Activated naive CD8-positive, alpha-beta T cell treated with anti-CD3 and anti-CD28 coated beads, Interleukin-2, amount 10 ng/mL, durations not matched to agents 7 days and 5 days (primary cell): ENCODE results near the gene RAB3C. TPM values are rescaled to one million over a fixed set of nuclear protein-coding genes. Genes with fewer than 3 reads are reported as not detected.

ENCODE experiments used
- ATAC-seq: fragments of 150-1000 bp; cut with Tn5 transposase; one replicate; pipeline ENCODE4 v1.10.0; 2021; ENCODE audit warnings: low read depth, moderate library complexity
- POLR2A ChIA-PET: fragments of 350-600 bp; sonication (Branson Sonifier 250); formaldehyde crosslinking; loops from one replicate; lab custom pipeline; 2021; ENCODE audit warnings: antibody characterized with exemption; lab: Charles Lee
- DNase-seq: peaks from one replicate; pipeline ENCODE4 v3.0.0; 2021
- H3K27ac Mint-ChIP-seq: one replicate; pipeline ENCODE4 v1.8.0; 2022; ENCODE audit warnings: mild to moderate bottlenecking, mixed read lengths
- H3K27me3 Mint-ChIP-seq: one replicate; pipeline ENCODE4 v1.8.0; 2022; ENCODE audit warnings: mild to moderate bottlenecking, moderate library complexity, mixed read lengths
- H3K36me3 Mint-ChIP-seq: one replicate; pipeline ENCODE4 v1.8.0; 2021; ENCODE audit warnings: mild to moderate bottlenecking, mixed read lengths
- H3K4me1 Mint-ChIP-seq: one replicate; pipeline ENCODE4 v1.8.0; 2021; ENCODE audit warnings: mixed read lengths
- H3K4me3 Mint-ChIP-seq: one replicate; pipeline ENCODE4 v1.8.0; 2022; ENCODE audit warnings: mild to moderate bottlenecking, moderate library complexity, mixed read lengths
- H3K9me3 Mint-ChIP-seq: one replicate; pipeline ENCODE4 v1.8.0; 2021; ENCODE audit warnings: mixed read lengths
- total RNA-seq, 2 experiments: library from RNA; stranded (reverse); gene quantifications; one replicate each; pipeline ENCODE4 v1.2.3, GENCODE V29; 2021

RAB3C gene
- total RNA-seq, 2 experiments from 2014 or later, result not detected

DNA sequence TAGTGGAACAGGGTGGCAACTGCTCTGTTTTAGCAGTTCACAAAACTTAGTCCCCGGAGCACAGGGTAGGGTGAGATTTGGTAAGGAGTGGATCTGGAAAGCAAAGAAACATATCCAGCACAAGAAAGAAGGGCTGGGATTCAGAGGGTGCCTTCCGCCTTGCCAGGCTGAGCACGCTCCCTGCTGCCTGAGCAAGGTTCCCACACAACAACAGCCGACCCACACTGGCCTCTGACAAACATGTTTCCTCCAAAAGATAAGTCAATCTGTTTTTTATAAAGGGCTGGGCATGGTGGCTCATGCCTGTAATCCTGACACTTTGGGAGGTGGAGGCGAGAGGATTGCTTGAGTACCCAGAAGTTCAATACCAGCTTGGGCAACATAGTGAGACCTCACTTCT, 45.8 kb downstream of the RAB3C start:
- no peak overlapping the region for H3K4me3 Mint-ChIP-seq

DNA sequence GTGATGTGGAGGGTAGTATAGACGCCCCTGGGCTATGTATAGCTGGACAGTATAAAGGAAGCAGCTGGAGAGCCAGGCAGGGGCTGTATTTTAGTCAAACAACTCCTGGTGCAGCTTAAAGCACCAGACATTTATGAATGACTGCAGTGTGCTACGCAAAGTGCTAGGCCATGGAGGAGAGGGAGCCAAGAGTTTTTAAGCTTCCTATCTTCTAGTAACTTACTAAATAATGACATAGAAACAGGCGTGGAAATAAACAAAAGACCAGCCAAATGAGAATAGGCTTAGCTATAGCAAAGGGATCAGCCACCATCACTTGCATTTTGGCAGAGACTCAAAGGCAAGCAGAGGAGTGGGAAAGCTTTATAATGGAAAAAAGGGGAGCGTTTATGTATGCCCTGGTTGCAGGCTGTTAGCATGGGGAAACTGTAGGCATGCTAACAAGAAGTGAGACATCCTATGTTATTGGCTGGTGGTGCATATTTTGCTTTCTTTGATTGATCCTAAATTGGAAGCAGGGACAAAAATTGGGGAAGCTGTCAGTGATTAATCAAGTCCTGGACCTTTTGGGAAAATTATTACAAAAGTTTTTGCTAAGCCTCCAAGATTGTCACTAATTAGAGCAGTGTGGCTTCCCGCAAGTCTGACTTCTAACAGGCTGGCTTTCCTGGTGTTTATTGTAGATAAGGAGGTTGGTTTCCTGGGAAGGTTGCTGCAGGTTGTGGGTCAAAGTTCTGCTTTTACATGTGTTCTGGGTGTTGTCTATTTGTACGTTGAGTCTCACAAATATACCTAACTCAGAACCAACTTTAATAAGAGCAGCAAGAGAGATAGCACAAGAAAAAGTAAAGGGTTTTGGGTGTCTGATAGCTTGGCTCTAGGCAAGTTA, 46.6 kb downstream of the RAB3C start:
- Mint-ChIP-seq H3K27me3 (no peaks in the 10 kb centered on the region), H3K4me1 (no peaks in the 10 kb centered on the region), H3K9me3 (no peaks in the 10 kb centered on the region), H3K27ac (no peak overlapping the region), H3K36me3 (no peaks in the 10 kb centered on the region), H3K4me3 (no peak overlapping the region)
- POLR2A ChIA-PET, result no interaction called here
- DNase-seq (no peak), ATAC-seq (no peak)

More for the DNA sequence above, 45.8 kb downstream of the RAB3C start:
- no peaks in the 10 kb centered on the region for H3K4me1 Mint-ChIP-seq
- no peak for DNase-seq
- no peak overlapping the region for H3K27ac Mint-ChIP-seq
- H3K9me3 Mint-ChIP-seq, result no peaks in the 10 kb centered on the region
- POLR2A ChIA-PET, result no interaction called here
- H3K27me3 Mint-ChIP-seq, result no peaks in the 10 kb centered on the region
- no peaks in the 10 kb centered on the region for H3K36me3 Mint-ChIP-seq
- no peak for ATAC-seq

DNA sequence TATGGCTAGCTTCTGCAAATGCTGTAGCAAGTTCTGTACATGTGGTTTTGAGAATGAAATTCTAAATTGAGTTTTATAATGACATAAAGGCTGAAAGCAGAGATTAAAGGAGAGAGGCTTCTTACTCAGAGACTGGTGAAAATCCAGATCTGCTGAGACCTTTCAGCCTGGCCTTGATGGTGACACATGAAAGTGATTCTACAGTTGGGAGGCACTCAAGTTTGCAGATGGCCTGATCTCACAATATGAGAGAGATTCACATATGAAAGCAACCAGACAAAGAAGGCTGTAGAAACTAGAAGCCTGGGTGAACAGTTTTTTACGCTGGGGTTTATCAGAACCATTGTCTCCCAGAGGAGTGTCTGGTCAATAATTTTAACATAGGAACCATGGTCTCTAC, 49.0 kb downstream of the RAB3C start:
- no peaks in the 10 kb centered on the region for H3K36me3 Mint-ChIP-seq
- no peak for DNase-seq
- no peaks in the 10 kb centered on the region for H3K4me1 Mint-ChIP-seq
- no peak overlapping the region for H3K27ac Mint-ChIP-seq
- no peak overlapping the region for H3K4me3 Mint-ChIP-seq
- H3K27me3 Mint-ChIP-seq, result peaks cover 4% of the 10 kb centered on the region
- ATAC-seq, result no peak
- POLR2A ChIA-PET, result no interaction called here
- H3K9me3 Mint-ChIP-seq, result no peaks in the 10 kb centered on the region

DNA sequence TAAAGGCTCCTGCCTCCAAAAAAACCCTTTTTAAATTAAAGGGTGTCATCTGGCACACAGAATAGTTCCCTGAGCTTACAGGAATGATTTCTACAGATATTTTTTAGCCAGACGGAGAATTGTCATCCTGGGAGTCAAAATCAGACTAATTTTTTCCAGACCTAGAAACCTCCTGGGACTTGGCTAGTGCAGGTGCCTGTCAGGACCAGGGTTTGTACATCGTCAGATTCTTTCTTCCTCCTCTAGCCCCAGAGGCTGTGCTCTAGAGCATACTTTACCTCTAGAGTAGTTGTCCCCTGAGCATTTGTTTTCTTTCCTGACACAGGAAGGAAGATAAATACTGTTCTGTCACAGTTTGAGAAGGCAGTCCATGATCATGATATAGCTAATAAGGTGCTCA, 52.5 kb downstream of the RAB3C start:
- Mint-ChIP-seq H3K27ac (no peak overlapping the region), H3K4me1 (no peaks in the 10 kb centered on the region), H3K9me3 (no peaks in the 10 kb centered on the region), H3K36me3 (no peaks in the 10 kb centered on the region), H3K27me3 (peaks cover 4% of the 10 kb centered on the region), H3K4me3 (no peak overlapping the region)
- ATAC-seq (no peak), DNase-seq (no peak)
- POLR2A ChIA-PET, result no interaction called here

DNA sequence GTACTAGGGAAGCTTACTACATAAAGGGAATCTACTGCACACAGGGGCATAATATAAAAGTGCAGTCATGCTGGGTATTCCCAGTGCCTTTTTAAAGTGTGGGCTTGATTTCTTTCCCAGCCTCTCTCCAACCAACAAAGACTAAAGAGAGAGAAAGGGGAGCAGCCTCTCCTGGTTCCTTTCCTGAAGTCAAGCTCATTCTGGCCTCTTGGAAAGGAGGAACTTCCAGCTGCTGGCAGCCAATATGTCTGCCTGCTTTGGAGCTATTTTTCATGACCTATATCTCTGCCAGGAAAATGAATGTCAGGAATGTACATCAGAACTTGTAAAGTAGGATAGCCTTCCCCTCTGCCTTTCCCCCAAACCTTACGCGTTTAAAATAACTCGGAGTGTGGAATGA, 57.1 kb downstream of the RAB3C start:
- no peak overlapping the region for H3K4me3 Mint-ChIP-seq
- POLR2A ChIA-PET, result no interaction called here
- no peaks in the 10 kb centered on the region for H3K9me3 Mint-ChIP-seq
- ATAC-seq, result no peak
- no peaks in the 10 kb centered on the region for H3K4me1 Mint-ChIP-seq
- H3K27ac Mint-ChIP-seq, result no peak overlapping the region
- H3K27me3 Mint-ChIP-seq, result peaks cover 4% of the 10 kb centered on the region
- DNase-seq, result no peak
- H3K36me3 Mint-ChIP-seq, result no peaks in the 10 kb centered on the region

DNA sequence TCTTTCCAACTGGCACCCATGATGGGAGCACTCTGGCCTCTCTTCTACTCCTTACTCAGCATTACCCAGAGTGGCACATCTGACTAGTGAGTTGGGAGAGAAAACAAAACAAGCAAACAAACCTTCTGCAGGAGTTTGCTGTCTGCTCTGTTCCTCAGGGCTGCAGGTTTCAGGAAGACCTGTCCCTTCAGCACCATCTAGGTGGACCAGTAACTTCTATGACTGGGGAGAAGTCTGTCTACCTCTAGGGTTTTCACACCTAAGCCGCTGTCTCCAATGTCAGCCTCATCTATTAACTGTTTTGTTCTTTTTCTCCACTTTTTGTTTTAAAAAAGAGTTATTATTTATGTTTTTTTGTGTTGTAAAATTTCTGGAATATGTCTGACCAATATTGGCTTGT, 58.7 kb downstream of the RAB3C start:
- Mint-ChIP-seq H3K4me3 (no peak overlapping the region), H3K27me3 (no peaks in the 10 kb centered on the region), H3K4me1 (no peaks in the 10 kb centered on the region), H3K27ac (no peak overlapping the region), H3K36me3 (no peaks in the 10 kb centered on the region), H3K9me3 (no peaks in the 10 kb centered on the region)
- POLR2A ChIA-PET, result no interaction called here
- ATAC-seq (no peak), DNase-seq (no peak)

GRCh38 chr5:58648846-58649245, 66.0 kb downstream of the RAB3C start:
- Mint-ChIP-seq H3K27me3 (peaks cover 2% of the 10 kb centered on the region), H3K36me3 (no peaks in the 10 kb centered on the region), H3K4me1 (no peaks in the 10 kb centered on the region), H3K9me3 (no peaks in the 10 kb centered on the region), H3K4me3 (no peak overlapping the region), H3K27ac (no peak overlapping the region)
- DNase-seq (no peak), ATAC-seq (no peak)
- POLR2A ChIA-PET, result no interaction called here

DNA sequence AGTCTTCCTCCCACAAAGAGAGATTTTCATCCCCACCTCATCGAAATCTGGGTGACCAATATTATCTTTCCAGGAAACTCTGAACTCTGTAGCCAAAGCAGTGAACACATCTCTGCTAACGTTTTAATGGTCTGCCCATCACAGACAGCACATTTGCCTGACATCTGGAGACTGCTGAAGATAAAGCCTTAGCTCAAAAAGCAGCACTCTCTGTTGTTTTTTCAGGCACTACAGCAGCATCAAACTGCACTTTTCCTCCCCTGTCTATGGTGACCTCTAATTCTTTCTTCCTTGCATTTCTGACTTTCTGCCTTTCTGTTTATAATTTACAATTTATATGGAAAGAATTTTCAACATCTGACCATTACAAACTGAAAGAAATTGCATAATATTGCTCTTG, 66.8 kb downstream of the RAB3C start:
- Mint-ChIP-seq H3K27me3 (peaks cover 2% of the 10 kb centered on the region), H3K36me3 (no peaks in the 10 kb centered on the region), H3K27ac (no peak overlapping the region), H3K4me1 (no peaks in the 10 kb centered on the region), H3K9me3 (no peaks in the 10 kb centered on the region), H3K4me3 (no peak overlapping the region)
- POLR2A ChIA-PET, result no interaction called here
- DNase-seq (no peak), ATAC-seq (no peak)

DNA sequence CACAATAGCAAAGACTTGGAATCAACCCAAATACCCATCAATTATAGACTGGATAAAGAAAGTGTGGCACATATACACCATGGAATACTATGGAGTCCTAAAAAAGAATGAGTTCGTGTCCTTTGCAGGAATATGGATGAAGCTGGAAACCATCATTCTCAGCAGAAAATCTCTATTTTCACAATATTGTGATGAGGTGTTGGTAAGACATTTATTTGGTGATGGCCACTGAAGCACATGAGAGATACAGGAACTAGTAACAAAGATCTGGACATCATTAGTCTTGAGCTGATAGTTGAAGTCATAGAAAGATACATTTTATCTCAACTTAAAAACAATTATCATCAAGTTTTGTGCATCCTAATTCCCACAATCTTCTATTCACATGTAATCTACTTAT, 70.6 kb downstream of the RAB3C start:
- POLR2A ChIA-PET, result no interaction called here
- Mint-ChIP-seq H3K4me3 (no peak overlapping the region), H3K4me1 (no peaks in the 10 kb centered on the region), H3K27me3 (peaks cover 2% of the 10 kb centered on the region), H3K36me3 (no peaks in the 10 kb centered on the region), H3K27ac (no peak overlapping the region), H3K9me3 (no peaks in the 10 kb centered on the region)
- ATAC-seq (no peak), DNase-seq (no peak)

DNA sequence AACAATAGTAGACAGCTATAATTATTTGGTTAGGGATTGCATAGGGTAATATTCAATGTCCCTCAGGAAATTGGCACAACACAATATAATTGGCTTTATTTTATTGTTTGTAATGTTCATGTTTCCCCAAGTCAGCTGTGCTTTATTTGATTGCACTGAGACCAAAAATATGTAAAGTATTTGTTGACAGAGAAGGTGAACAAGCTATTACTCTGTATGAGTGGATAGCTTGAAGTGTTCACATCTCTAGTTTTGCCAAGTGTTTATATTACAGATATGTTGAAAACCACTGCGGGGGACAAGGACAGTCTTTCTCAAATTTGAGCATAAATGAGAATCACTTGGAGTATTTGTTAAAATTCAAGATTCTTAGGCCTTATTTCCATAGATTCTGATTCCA, 83.3 kb downstream of the RAB3C start:
- H3K27ac Mint-ChIP-seq, result no peak overlapping the region
- H3K4me3 Mint-ChIP-seq, result no peak overlapping the region
- DNase-seq (no peak), ATAC-seq (no peak)
- POLR2A ChIA-PET, result no interaction called here
- no peaks in the 10 kb centered on the region for H3K27me3 Mint-ChIP-seq
- H3K36me3 Mint-ChIP-seq, result no peaks in the 10 kb centered on the region
- H3K4me1 Mint-ChIP-seq, result no peaks in the 10 kb centered on the region
- H3K9me3 Mint-ChIP-seq, result no peaks in the 10 kb centered on the region

DNA sequence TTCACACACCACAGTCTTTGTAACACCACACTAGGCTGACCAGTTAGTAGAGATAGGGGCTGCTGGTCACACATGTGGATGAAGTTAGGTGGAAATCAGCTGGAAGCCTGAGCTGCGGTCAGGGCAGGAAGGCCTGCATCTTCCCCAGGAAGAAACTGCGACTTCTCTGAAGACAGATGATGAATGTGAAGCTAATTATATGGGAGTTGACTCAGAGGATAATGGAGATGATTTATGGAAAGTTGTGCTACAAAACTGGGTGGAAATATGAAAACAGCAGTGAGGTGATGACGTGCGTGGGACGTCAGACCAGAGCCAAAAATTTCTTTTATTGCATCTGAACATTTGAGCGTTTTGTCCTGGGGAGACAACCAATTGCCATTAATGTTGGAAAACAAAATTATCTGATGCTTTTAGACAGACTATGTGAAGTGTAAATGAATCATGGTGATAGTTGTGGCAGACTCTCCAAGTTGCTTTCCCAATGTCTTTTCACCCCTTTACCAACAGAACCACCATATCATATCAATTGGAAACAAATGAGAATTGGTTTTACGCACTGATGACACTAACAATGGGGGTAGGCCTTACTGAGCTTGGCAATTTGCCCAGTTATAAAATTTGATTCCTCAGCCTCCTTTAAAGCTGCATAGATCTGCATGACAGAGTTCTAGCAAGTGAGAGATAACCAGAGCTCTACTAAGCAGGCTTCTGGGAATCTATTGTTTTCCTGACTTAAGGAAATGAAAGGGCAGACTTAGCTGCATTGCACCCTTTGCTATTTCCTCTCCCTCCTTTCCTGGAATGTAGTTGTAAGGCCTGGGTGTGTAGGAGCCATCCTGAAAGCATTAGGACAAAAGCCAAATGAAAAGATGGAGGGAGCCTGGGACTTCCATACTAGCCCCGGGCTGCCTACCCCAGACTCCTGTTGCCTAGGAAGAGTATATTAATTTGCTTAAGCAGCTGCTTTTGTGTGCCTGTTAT, 84.0 kb downstream of the RAB3C start:
- Mint-ChIP-seq H3K27ac (no peak overlapping the region), H3K9me3 (no peaks in the 10 kb centered on the region), H3K4me1 (no peaks in the 10 kb centered on the region), H3K36me3 (no peaks in the 10 kb centered on the region), H3K4me3 (no peak overlapping the region), H3K27me3 (no peaks in the 10 kb centered on the region)
- DNase-seq (no peak), ATAC-seq (no peak)
- POLR2A ChIA-PET, result no interaction called here

DNA sequence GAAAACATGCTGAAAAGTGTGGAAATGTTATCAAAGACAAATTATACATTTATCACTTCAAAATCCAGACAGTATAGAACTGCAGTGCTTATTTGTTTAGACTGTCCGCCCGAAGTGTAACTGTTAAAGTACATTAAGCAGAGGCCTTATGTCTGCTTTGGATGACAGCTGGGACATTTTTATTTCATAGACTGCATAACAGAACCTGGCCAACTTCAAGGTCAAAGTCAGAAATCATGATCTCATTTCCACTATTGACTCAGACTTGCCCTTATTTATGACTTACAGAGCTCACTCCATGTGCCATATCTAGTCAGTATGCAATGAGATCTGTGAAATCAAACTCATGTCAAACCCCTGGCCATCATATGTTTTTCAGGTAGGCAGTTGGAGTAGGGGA, 87.7 kb downstream of the RAB3C start:
- POLR2A ChIA-PET, result no interaction called here
- Mint-ChIP-seq H3K36me3 (no peaks in the 10 kb centered on the region), H3K27ac (no peak overlapping the region), H3K9me3 (no peaks in the 10 kb centered on the region), H3K4me1 (no peaks in the 10 kb centered on the region), H3K4me3 (no peak overlapping the region), H3K27me3 (no peaks in the 10 kb centered on the region)
- no peak for ATAC-seq
- DNase-seq, result no peak

DNA sequence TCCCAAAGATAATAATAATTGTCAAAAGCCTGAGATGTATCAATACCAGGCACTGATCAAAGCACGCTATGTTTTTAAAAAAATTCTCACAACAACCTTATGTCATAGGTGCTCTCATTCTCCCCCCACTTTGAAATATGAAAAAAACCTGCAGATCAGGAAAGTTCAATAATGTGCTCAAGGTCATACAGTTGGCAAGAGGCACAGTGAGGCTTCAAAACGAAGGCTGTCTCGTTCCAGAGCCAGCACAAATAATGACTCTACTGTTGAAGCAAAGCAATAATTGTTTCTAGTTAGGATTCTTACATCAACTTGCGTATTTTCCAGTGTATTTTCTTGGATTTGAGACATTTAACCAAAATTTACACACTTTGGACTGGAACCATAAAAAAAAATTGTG, 88.3 kb downstream of the RAB3C start:
- ATAC-seq (no peak), DNase-seq (no peak)
- Mint-ChIP-seq H3K4me1 (no peaks in the 10 kb centered on the region), H3K27ac (no peak overlapping the region), H3K27me3 (no peaks in the 10 kb centered on the region), H3K36me3 (no peaks in the 10 kb centered on the region), H3K4me3 (no peak overlapping the region), H3K9me3 (no peaks in the 10 kb centered on the region)
- POLR2A ChIA-PET, result no interaction called here

- no peaks in the 10 kb centered on the region for H3K4me1 Mint-ChIP-seq
- H3K36me3 Mint-ChIP-seq, result no peaks in the 10 kb centered on the region
- no peak for DNase-seq
- H3K9me3 Mint-ChIP-seq, result no peaks in the 10 kb centered on the region
- ATAC-seq, result no peak
- H3K27ac Mint-ChIP-seq, result no peak overlapping the region
- POLR2A ChIA-PET, result no interaction called here
- H3K4me3 Mint-ChIP-seq, result no peak overlapping the region
- no peaks in the 10 kb centered on the region for H3K27me3 Mint-ChIP-seq
Observed at GRCh38 chr5:58672521-58672920, 89.6 kb downstream of the RAB3C start.
